DND-41 (cell line): Measurements from ENCODE around the gene SIK1.

Experiments
- ATAC-seq: fragments of 200-7000 bp; cut with Tn5 transposase; 3 replicates; pipeline ENCODE4 v1.9.1; 2021; ENCODE audit warnings: low read depth; ENCODE audit not compliant: insufficient read depth
- DNase-seq: peaks from one replicate; pipeline ENCODE4 v3.0.0-alpha.2; 2020
- H2AFZ ChIP-seq: 2 replicates; pipeline ENCODE4 v1.6.0; 2012; ENCODE audit warnings: low read depth, low read length
- H3K27ac ChIP-seq: 2 replicates; pipeline ENCODE4 v1.5.1; 2012; ENCODE audit warnings: low read length, inconsistent platforms
- H3K27me3 ChIP-seq: fragments of 200-600 bp; sonication (generic); 2 replicates; pipeline ENCODE4 v1.6.0; 2012; ENCODE audit warnings: low read length, mild to moderate bottlenecking, inconsistent platforms; ENCODE audit not compliant: insufficient read depth, poor library complexity
- H3K36me3 ChIP-seq: 2 replicates; pipeline ENCODE4 v1.5.1; 2012; ENCODE audit warnings: low read length, inconsistent platforms; ENCODE audit not compliant: insufficient read depth
- H3K4me1 ChIP-seq: 2 replicates; pipeline ENCODE4 v1.5.1; 2012; ENCODE audit warnings: mild to moderate bottlenecking, low read length; ENCODE audit not compliant: insufficient read depth
- H3K4me2 ChIP-seq: 2 replicates; pipeline ENCODE4 v1.6.0; 2012; ENCODE audit warnings: mild to moderate bottlenecking, moderate library complexity, low read length, inconsistent platforms; ENCODE audit not compliant: insufficient read depth
- H3K4me3 ChIP-seq, 2 experiments: fragments of 200-600 bp in 1 of 2; shearing (Covaris generic) in 1 of 2; 2 replicates each; pipeline ENCODE4 v1.5.1; 2012 to 2016; ENCODE audit warnings: inconsistent platforms in 2 of 2, low read length in 2 of 2, mild to moderate bottlenecking in 2 of 2, low read depth in 1 of 2, moderate library complexity in 1 of 2
- H3K79me2 ChIP-seq: 2 replicates; pipeline ENCODE4 v1.6.0; 2012; ENCODE audit warnings: low read length, inconsistent platforms; ENCODE audit not compliant: insufficient read depth
- H3K9ac ChIP-seq: 2 replicates; pipeline ENCODE4 v1.6.0; 2012; ENCODE audit warnings: low read depth, mild to moderate bottlenecking, inconsistent platforms, low read length, moderate library complexity
- H3K9me3 ChIP-seq: 2 replicates; pipeline ENCODE4 v1.5.1; 2012; ENCODE audit warnings: low read length, moderate library complexity, mild to moderate bottlenecking, inconsistent platforms; ENCODE audit not compliant: insufficient read depth, severe bottlenecking
- H4K20me1 ChIP-seq: 2 replicates; pipeline ENCODE4 v1.6.0; 2012; ENCODE audit warnings: low read length; ENCODE audit not compliant: insufficient read depth
- CTCF ChIP-seq: IDR thresholded peaks from 2 replicates; pipeline ENCODE4 v1.5.1; 2012; ENCODE audit warnings: borderline replicate concordance, low read length, moderate library complexity, mild to moderate bottlenecking; ENCODE audit not compliant: poor library complexity, severe bottlenecking; ENCODE audit errors: extremely low read depth
- EZH2 ChIP-seq: IDR thresholded peaks from 3 replicates; pipeline ENCODE4 v1.6.1; 2012; ENCODE audit warnings: borderline replicate concordance, low read depth, mild to moderate bottlenecking, moderate library complexity, low read length, inconsistent platforms; ENCODE audit not compliant: severe bottlenecking

Gene SIK1

GRCh38 chr21:43371786-43372185, 55.1 kb downstream of the SIK1 start:
- no peak overlapping the region for H2AFZ ChIP-seq
- ATAC-seq = no peak
- H3K9me3 ChIP-seq = no peaks in the 10 kb centered on the region
- H3K4me3 ChIP-seq = no peak overlapping the region
- no peak overlapping the region for H3K9ac ChIP-seq
- H3K27ac ChIP-seq = no peak overlapping the region
- DNase-seq = no peak
- peaks cover 2% of the 10 kb centered on the region; the same call in 1 of the 2 replicates for H4K20me1 ChIP-seq
- TF ChIP-seq CTCF (no peak), EZH2 (no peak)
- no peak overlapping the region for H3K4me2 ChIP-seq
- no peaks in the 10 kb centered on the region for H3K27me3 ChIP-seq
- no peaks in the 10 kb centered on the region for H3K79me2 ChIP-seq
- H3K4me1 ChIP-seq = no peaks in the 10 kb centered on the region
- H3K36me3 ChIP-seq = no peaks in the 10 kb centered on the region

GRCh38 chr21:43370888-43371570, 55.9 kb downstream of the SIK1 start:
- Histone ChIP-seq H3K4me2 (no peak overlapping the region), H3K27me3 (no peaks in the 10 kb centered on the region), H4K20me1 (peaks cover 2% of the 10 kb centered on the region; the same call in 1 of the 2 replicates), H2AFZ (no peak overlapping the region), H3K4me3 (no peak overlapping the region), H3K36me3 (no peaks in the 10 kb centered on the region), H3K79me2 (no peaks in the 10 kb centered on the region), H3K27ac (no peak overlapping the region), H3K4me1 (no peaks in the 10 kb centered on the region), H3K9ac (no peak overlapping the region), H3K9me3 (no peaks in the 10 kb centered on the region)
- TF ChIP-seq EZH2 (no peak), CTCF (no peak)
- DNase-seq (no peak), ATAC-seq (no peak)

- no peak overlapping the region for H3K27ac ChIP-seq
- H3K27me3 ChIP-seq = no peaks in the 10 kb centered on the region
- no peaks in the 10 kb centered on the region for H3K79me2 ChIP-seq
- ATAC-seq (no peak), DNase-seq (no peak)
- H3K4me2 ChIP-seq = no peak overlapping the region
- no peak overlapping the region for H3K9ac ChIP-seq
- no peaks in the 10 kb centered on the region for H3K9me3 ChIP-seq
- no peaks in the 10 kb centered on the region for H3K4me1 ChIP-seq
- TF ChIP-seq CTCF (no peak), EZH2 (no peak)
- no peaks in the 10 kb centered on the region for H3K36me3 ChIP-seq
- no peak overlapping the region for H2AFZ ChIP-seq
- H3K4me3 ChIP-seq = no peak overlapping the region
- peaks cover 2% of the 10 kb centered on the region; the same call in 1 of the 2 replicates for H4K20me1 ChIP-seq
Measured at GRCh38 chr21:43370091-43370658, 56.8 kb downstream of the SIK1 start.
